GM12891 (cell line): ENCODE data around the gene HS3ST4.

Source experiments
- POLR2AphosphoS5 ChIP-seq: IDR thresholded peaks from 2 replicates; pipeline ENCODE4 v1.6.1; 2011; ENCODE audit warnings: low read depth, low read length, control low read depth
- POU2F2 ChIP-seq: IDR thresholded peaks from 2 replicates; pipeline ENCODE4 v1.6.1; 2011; ENCODE audit warnings: low read depth, mild to moderate bottlenecking, control low read depth, low read length, moderate library complexity
- TAF1 ChIP-seq: IDR thresholded peaks from 2 replicates; pipeline ENCODE4 v1.6.1; 2011; ENCODE audit warnings: low read depth, low read length, control low read depth

- TF ChIP-seq POU2F2 (no peak), POLR2AphosphoS5 (no peak), TAF1 (no peak)
Observed at GRCh38 chr16:25905810-25906209, 214.1 kb downstream of the HS3ST4 start.
